MM.1S (cell line): ENCODE measurements around the gene DGKI.

ENCODE experiments used
- EZH2 ChIP-seq: fragments of 300-600 bp; sonication (generic); optimal IDR thresholded peaks from 2 replicates; pipeline ENCODE3; 2017; ENCODE audit warnings: low read depth, mild to moderate bottlenecking, antibody characterized with exemption, low read length, mixed read lengths
- EZH2phosphoT487 ChIP-seq: fragments of 300-600 bp; sonication (generic); IDR thresholded peaks from 2 replicates; pipeline ENCODE4 v1.6.1; 2018; ENCODE audit warnings: antibody characterized with exemption, low read length
- TF ChIP-seq, protein P1 (sequence below): fragments of 300-600 bp; sonication (generic); IDR thresholded peaks from 2 replicates; pipeline ENCODE4 v1.5.1; 2016; ENCODE audit warnings: antibody characterized with exemption, low read length, mixed read lengths

GRCh38 chr7:137810248-137810647 lies 36.5 kb downstream of the DGKI start:
- TF ChIP-seq, protein P1, sequence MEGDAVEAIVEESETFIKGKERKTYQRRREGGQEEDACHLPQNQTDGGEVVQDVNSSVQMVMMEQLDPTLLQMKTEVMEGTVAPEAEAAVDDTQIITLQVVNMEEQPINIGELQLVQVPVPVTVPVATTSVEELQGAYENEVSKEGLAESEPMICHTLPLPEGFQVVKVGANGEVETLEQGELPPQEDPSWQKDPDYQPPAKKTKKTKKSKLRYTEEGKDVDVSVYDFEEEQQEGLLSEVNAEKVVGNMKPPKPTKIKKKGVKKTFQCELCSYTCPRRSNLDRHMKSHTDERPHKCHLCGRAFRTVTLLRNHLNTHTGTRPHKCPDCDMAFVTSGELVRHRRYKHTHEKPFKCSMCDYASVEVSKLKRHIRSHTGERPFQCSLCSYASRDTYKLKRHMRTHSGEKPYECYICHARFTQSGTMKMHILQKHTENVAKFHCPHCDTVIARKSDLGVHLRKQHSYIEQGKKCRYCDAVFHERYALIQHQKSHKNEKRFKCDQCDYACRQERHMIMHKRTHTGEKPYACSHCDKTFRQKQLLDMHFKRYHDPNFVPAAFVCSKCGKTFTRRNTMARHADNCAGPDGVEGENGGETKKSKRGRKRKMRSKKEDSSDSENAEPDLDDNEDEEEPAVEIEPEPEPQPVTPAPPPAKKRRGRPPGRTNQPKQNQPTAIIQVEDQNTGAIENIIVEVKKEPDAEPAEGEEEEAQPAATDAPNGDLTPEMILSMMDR, result no peak
- TF ChIP-seq EZH2, result no peak
- no peak for TF ChIP-seq EZH2phosphoT487
